NCI-H774 (cell line): ENCODE measurements around the gene TXN.
A peak's percentile ranks its signal among the peaks of the same experiment; 100 is the strongest.
"Not testable (repeated sequence)": the region's sequence is repeated elsewhere in the genome, so short reads cannot be mapped to it uniquely, and the experiment has no call there.

Experiments
- DNase-seq: peaks from one replicate; lab custom pipeline; 2025; lab: John Stamatoyannopoulos, UW

Gene TXN

GRCh38 chr9:110257097-110257841 lies 962 bp upstream of the TXN start:
- no peak for DNase-seq

GRCh38 chr9:110255463-110256379 lies 586 bp downstream of the TXN start:
- peak; percentile 32 for DNase-seq

GRCh38 chr9:110255034-110255462 lies 1.3 kb downstream of the TXN start:
- DNase-seq: no peak

GRCh38 chr9:110254500-110254899 lies 1.8 kb downstream of the TXN start:
- DNase-seq: no peak

GRCh38 chr9:110252509-110253139 lies 3.7 kb downstream of the TXN start:
- DNase-seq: no peak

- DNase-seq: not testable (repeated sequence)
These were observed 4.5 kb downstream of the TXN start for GRCh38 chr9:110251770-110252169.

GRCh38 chr9:110251212-110251611 lies 5.1 kb downstream of the TXN start:
- DNase-seq: no peak

GRCh38 chr9:110249603-110250002 lies 6.7 kb downstream of the TXN start:
- no peak for DNase-seq

GRCh38 chr9:110248361-110248760 lies 7.9 kb downstream of the TXN start:
- no peak for DNase-seq

GRCh38 chr9:110246214-110246613 lies 10.1 kb downstream of the TXN start:
- no peak for DNase-seq

- DNase-seq: no peak
These were observed 11.7 kb downstream of the TXN start for GRCh38 chr9:110244616-110245015.

- no peak for DNase-seq
These were observed 14.4 kb downstream of the TXN start for GRCh38 chr9:110241858-110242321.

- DNase-seq: no peak
These were observed 14.9 kb downstream of the TXN start for GRCh38 chr9:110241260-110241857.

- no peak for DNase-seq
These were observed 16.1 kb downstream of the TXN start for GRCh38 chr9:110240198-110240597.

- no peak for DNase-seq
These were observed 28.0 kb downstream of the TXN start for GRCh38 chr9:110228321-110228720.

GRCh38 chr9:110224583-110224982 lies 31.7 kb downstream of the TXN start:
- DNase-seq: no peak

- DNase-seq: no peak
These were observed 35.5 kb downstream of the TXN start for GRCh38 chr9:110220809-110221208.

GRCh38 chr9:110217656-110218099 lies 38.6 kb downstream of the TXN start:
- DNase-seq: no peak

GRCh38 chr9:110214586-110215355 lies 41.5 kb downstream of the TXN start:
- no peak for DNase-seq

- DNase-seq: no peak
These were observed 42.2 kb downstream of the TXN start for GRCh38 chr9:110214090-110214489.

- DNase-seq: no peak
These were observed 42.8 kb downstream of the TXN start for GRCh38 chr9:110213413-110214044.
